HG02798 (cell line): Measurements from ENCODE around the gene WNK4.
A peak's percentile ranks its signal among the peaks of the same experiment; 100 is the strongest.

ENCODE experiments used
- ATAC-seq: cut with Tn5 transposase; IDR thresholded peaks from one replicate; pipeline ENCODE4 v1.9.1; 2021; ENCODE audit warnings: mild to moderate bottlenecking; ENCODE audit not compliant: unreplicated experiment, poor library complexity

Gene WNK4

DNA sequence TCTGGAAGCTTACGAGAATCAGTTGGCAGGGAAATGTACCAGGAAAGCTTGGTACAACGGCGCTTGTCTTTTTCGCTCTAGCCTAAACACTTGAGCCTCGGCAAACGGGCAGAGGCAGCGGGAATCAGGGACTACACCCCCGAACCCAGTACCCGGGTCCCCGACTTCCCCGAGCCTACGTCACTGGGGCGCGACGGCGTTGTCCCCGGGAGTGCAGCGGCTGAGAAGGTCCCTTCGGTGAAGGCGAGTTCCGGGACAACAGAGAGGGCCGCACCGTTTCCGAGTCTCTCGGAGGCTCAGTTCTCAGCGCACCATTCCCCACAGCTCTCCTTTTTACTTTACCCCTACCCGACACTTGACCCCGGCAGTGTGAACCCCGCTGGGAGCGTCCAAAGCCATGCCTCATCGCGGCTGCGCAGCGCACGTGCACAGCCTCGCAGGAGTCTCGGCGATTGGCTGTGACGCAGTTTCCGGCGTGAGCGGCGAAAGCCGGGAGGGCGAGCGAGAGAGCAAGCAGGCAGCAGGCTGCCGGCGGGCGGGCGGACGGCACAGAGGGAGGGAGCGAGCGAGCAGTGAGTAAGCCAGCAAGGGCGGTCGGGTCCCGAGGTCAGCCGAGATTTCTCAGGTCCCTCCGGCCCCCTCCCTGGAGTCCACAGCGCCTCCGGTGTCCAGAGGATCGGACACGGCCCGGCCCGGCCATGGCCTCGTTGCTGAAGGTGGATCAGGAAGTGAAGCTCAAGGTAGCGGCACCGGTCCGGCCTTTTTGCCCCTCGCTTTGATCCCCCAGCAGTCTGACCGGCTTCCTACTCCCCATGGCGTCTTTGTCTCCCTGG, 52.7 kb downstream of the WNK4 start, which contains the start of gene PSME3:
Gene PSME3 (plus strand): TSS at position 464 of the 833 bp plus-strand sequence. CDS start 235 bp downstream, at position 699.
- ATAC-seq = peak; percentile 90

GRCh38 chr17:42833767-42834422, 53.5 kb downstream of the WNK4 start:
- ATAC-seq = no peak

DNA sequence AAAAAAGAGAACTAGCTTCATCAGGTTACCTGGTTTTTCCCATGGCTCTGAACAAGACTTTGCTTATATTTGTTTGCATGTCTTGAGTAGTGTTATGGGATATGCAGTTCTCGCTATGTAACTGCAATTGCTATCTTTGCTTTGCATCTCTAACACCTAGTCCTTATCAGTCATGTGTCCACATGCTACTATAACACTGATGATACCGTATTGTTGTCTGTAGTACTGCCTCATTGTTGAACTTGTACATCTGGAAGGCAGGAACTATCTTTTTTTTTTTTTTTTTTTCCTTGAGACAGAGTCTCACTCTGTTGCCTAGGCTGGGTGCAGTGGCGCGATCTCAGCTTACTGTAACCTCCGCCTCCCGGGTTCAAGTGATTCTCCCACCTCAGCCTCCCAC, 55.3 kb downstream of the WNK4 start:
- no peak for ATAC-seq

DNA sequence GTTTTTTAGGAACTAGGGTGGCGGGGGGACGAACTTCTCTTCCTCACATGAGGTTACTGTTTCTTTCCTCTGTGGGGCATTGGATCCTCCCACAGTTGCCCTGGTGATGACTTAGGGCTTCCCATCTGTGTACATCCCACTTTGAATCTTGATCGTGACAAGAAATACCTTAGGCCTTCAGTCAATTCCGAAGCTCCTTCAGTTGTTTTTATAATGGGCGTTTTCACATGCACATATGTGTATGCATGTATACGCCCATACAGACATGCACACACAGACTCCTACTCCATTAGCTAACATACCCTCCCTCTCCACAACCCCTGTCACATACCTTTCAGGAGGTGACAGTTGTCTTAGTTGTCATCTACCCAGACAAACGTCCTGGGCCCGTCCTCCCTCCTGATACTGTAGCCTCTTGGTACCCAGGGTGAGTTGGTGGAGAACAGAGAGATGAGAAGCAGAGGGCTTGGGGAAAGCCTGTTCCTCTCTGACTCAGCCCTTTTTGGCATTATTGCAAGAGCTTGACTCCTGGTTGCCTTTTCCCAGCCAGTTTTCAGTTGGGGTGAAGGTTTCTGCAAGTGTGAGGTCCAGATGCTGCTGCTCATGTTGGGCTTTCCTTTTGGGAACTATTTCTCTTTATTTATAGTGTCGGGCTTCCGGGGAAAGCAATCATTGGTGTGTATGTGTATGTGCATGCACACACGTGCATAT, 61.7 kb downstream of the WNK4 start:
- no peak for ATAC-seq

- no peak for ATAC-seq
These were observed 63.0 kb downstream of the WNK4 start for GRCh38 chr17:42843358-42843934.

DNA sequence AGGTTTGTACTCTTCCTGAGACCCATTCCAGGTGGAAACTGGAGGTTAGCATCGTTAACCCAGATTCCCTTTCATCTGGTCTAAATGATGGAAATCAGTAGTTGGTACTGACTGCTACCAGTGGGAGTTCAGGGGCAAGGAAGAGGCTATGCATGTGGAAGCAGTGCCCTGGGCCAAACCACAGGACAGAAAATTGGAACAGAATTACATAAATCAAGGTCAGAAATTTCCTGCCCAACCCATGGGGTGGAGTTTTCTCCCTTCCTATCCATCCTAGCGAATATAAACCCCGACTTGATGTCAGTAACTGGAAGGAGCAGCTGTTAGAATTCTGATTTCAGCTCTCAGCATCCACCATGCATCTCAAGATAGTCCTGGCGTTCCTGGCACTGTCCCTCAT, 63.9 kb downstream of the WNK4 start, which contains the start of gene AOC2:
Gene AOC2 (plus strand): TSS at position 310 of the 400 bp plus-strand sequence. CDS start 47 bp downstream, at position 357.
- no peak for ATAC-seq

GRCh38 chr17:42844761-42845555, 64.5 kb downstream of the WNK4 start:
- ATAC-seq = no peak

GRCh38 chr17:42845556-42845917, 65.1 kb downstream of the WNK4 start:
- ATAC-seq = no peak

DNA sequence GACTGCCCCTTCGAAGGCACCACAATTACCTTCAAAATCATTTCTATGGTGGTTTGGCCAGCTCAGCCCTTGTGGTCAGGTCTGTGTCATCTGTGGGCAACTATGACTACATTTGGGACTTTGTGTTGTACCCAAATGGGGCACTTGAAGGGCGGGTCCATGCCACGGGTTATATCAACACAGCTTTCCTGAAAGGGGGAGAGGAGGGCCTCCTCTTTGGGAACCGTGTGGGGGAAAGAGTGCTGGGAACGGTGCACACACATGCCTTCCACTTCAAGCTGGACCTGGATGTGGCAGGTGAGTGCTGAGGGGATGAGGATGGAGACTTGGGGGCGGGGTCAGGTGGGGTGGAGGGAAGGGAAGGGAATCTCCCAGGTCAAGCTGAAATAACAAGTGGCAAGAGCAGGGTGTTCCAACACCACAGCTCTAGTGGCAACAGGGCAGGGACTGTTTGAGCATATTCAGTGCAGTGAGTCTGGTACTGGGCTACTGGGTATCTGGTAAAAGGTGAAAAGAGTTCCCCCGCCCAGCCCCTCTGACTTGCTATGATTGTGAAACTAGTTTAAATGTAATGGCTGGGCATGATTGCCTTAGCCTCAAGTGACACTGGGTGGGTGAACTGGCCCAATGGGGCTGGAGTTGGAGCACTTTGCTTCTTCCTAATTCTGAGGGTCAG, 65.6 kb downstream of the WNK4 start:
- ATAC-seq = no peak
